Panc1 (cell line): ENCODE results near the gene SLC4A5. TPM values are rescaled to one million over a fixed set of nuclear protein-coding genes. Genes with fewer than 3 reads are reported as not detected.

Experiments
- ATAC-seq: fragments of 200-7000 bp; cut with Tn5 transposase; 2 replicates; pipeline ENCODE4 v1.9.1; 2020; ENCODE audit warnings: mild to moderate bottlenecking, moderate library complexity
- BruUV-seq: library from RNA; stranded (reverse); fragments of 400-500 nt; replicated peaks from 2 replicates; lab custom pipeline; 2021; lab: Mats Ljungman, UMichigan
- CTCF ChIA-PET: fragments of 300-600 bp; sonication (Branson Sonifier 250); formaldehyde crosslinking; loops from one replicate; lab custom pipeline; 2022; ENCODE audit warnings: antibody characterized with exemption; lab: Charles Lee
- POLR2A ChIA-PET: fragments of 300-600 bp; sonication (Branson Sonifier 250); formaldehyde crosslinking; loops from one replicate; lab custom pipeline; 2022; ENCODE audit warnings: antibody characterized with exemption; lab: Charles Lee
- DNase-seq: peaks from one replicate; pipeline ENCODE4 v3.0.0-alpha.2; 2010; ENCODE audit warnings: low read depth, low spot score
- H3K27ac ChIP-seq: 2 replicates; pipeline ENCODE4 v1.5.1; 2011; ENCODE audit warnings: mild to moderate bottlenecking, low read length, inconsistent platforms
- H3K27me3 ChIP-seq: fragments of 200-500 bp; sonication (Bioruptor generic); 2 replicates; pipeline ENCODE4 v1.6.0; 2014; ENCODE audit warnings: low read length, inconsistent platforms; ENCODE audit not compliant: control insufficient read depth, insufficient read depth
- H3K36me3 ChIP-seq: fragments of 200-500 bp; sonication (Bioruptor generic); 2 replicates; pipeline ENCODE4 v1.5.1; 2014; ENCODE audit warnings: inconsistent platforms, mild to moderate bottlenecking, low read length, moderate library complexity; ENCODE audit not compliant: control insufficient read depth, insufficient read depth
- H3K4me1 ChIP-seq: 2 replicates; pipeline ENCODE4 v1.5.1; 2011; ENCODE audit warnings: inconsistent platforms, mild to moderate bottlenecking, low read length, moderate library complexity; ENCODE audit not compliant: control insufficient read depth, insufficient read depth
- H3K4me3 ChIP-seq, 2 experiments: 2 replicates each; pipeline ENCODE4 v1.5.1; 2011 to 2012; ENCODE audit warnings: low read depth in 2 of 2, low read length in 2 of 2, mild to moderate bottlenecking in 2 of 2, inconsistent platforms in 1 of 2, moderate library complexity in 1 of 2
- H3K9me3 ChIP-seq: fragments of 200-500 bp; sonication (Bioruptor generic); 2 replicates; pipeline ENCODE4 v1.5.1; 2014; ENCODE audit warnings: low read depth, mild to moderate bottlenecking, inconsistent platforms, low read length, moderate library complexity; ENCODE audit not compliant: control insufficient read depth, insufficient read depth
- CTCF ChIP-seq: fragments of 450-650 bp; IDR thresholded peaks from 2 replicates; pipeline ENCODE4 v1.5.1; 2017; ENCODE audit warnings: mild to moderate bottlenecking
- POLR2AphosphoS5 ChIP-seq: IDR thresholded peaks from 2 replicates; pipeline ENCODE4 v1.6.1; 2012; ENCODE audit warnings: mild to moderate bottlenecking, low read depth, low read length, moderate library complexity
- SIN3A ChIP-seq: IDR thresholded peaks from 2 replicates; pipeline ENCODE4 v1.6.1; 2012; ENCODE audit warnings: low read depth, mild to moderate bottlenecking, low read length, moderate library complexity, borderline replicate concordance; ENCODE audit not compliant: insufficient read depth
- TCF7L2 ChIP-seq: IDR thresholded peaks from 2 replicates; pipeline ENCODE4 v1.6.1; 2011; ENCODE audit warnings: mild to moderate bottlenecking, low read depth, low read length, inconsistent platforms
- in situ Hi-C: cut with HindIII; loops from 2 replicates; pipeline ENCODE4 v1.10.0; 2016; ENCODE audit warnings: low sequenced_read_pairs, low pct_unique_long_range_greater_than_20kb
- intact Hi-C: fragments of 100-400 bp; cut with micrococcal nuclease; formaldehyde crosslinking; loops from one replicate; pipeline ENCODE4 v1.10.0; 2022; ENCODE audit not compliant: unreplicated experiment
- total RNA-seq: library from RNA; stranded (reverse); gene quantifications from one replicate; pipeline ENCODE4 v1.2.1, GENCODE V29; 2021; ENCODE audit not compliant: unreplicated experiment
- TF ChIP-seq, protein P1 (sequence below), 2 experiments: IDR thresholded peaks; 2 replicates each; pipeline ENCODE4 v1.6.1; 2011 to 2012; ENCODE audit warnings: low read depth in 2 of 2, control low read depth in 1 of 2, low read length in 1 of 2, mild to moderate bottlenecking in 1 of 2, moderate library complexity in 1 of 2; ENCODE audit not compliant: insufficient read depth in 1 of 2

Gene SLC4A5
- total RNA-seq, 1 experiment from 2014 or later, result 1.2 TPM

GRCh38 chr2:74314107-74314506 is 29.1 kb downstream of the SLC4A5 start:
- intact Hi-C loops (no loop called here), in situ Hi-C loops (no loop called here)
- CTCF ChIA-PET, result interaction anchor here (0.6 kb wide), 1 partner anchor 8 kb away, joined by 5 read pairs; no protein-coding TSS in a partner anchor
- no peak for ATAC-seq
- no peaks in the 10 kb centered on the region for H3K4me1 ChIP-seq
- H3K9me3 ChIP-seq, result no peaks in the 10 kb centered on the region
- no TSS peak for BruUV-seq
- POLR2A ChIA-PET, result no interaction called here
- H3K36me3 ChIP-seq, result no peaks in the 10 kb centered on the region
- no peak for DNase-seq
- no peak for TF ChIP-seq POLR2AphosphoS5
- no peak for TF ChIP-seq SIN3A
- TF ChIP-seq CTCF, result no peak
- TF ChIP-seq TCF7L2, result no peak
- TF ChIP-seq, protein P1, sequence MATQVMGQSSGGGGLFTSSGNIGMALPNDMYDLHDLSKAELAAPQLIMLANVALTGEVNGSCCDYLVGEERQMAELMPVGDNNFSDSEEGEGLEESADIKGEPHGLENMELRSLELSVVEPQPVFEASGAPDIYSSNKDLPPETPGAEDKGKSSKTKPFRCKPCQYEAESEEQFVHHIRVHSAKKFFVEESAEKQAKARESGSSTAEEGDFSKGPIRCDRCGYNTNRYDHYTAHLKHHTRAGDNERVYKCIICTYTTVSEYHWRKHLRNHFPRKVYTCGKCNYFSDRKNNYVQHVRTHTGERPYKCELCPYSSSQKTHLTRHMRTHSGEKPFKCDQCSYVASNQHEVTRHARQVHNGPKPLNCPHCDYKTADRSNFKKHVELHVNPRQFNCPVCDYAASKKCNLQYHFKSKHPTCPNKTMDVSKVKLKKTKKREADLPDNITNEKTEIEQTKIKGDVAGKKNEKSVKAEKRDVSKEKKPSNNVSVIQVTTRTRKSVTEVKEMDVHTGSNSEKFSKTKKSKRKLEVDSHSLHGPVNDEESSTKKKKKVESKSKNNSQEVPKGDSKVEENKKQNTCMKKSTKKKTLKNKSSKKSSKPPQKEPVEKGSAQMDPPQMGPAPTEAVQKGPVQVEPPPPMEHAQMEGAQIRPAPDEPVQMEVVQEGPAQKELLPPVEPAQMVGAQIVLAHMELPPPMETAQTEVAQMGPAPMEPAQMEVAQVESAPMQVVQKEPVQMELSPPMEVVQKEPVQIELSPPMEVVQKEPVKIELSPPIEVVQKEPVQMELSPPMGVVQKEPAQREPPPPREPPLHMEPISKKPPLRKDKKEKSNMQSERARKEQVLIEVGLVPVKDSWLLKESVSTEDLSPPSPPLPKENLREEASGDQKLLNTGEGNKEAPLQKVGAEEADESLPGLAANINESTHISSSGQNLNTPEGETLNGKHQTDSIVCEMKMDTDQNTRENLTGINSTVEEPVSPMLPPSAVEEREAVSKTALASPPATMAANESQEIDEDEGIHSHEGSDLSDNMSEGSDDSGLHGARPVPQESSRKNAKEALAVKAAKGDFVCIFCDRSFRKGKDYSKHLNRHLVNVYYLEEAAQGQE (IDR thresholded peaks at IDR 0.05; ENCODE audit: insufficient read depth in 1 of 2, low read depth in 2 of 2, low read length in 1 of 2), result no peak
- H3K27ac ChIP-seq, result no peak overlapping the region
- no peaks in the 10 kb centered on the region; the same call in none of the 2 replicates for H3K27me3 ChIP-seq
- no peak overlapping the region for H3K4me3 ChIP-seq

- intact Hi-C loops, result no loop called here
- Histone ChIP-seq H3K9me3 (no peaks in the 10 kb centered on the region), H3K4me3 (no peak overlapping the region), H3K27me3 (no peaks in the 10 kb centered on the region; the same call in none of the 2 replicates), H3K4me1 (no peaks in the 10 kb centered on the region), H3K36me3 (no peaks in the 10 kb centered on the region), H3K27ac (no peak overlapping the region)
- ATAC-seq (no peak), DNase-seq (no peak)
- TF ChIP-seq CTCF, result no peak; the same call in 1 of the 2 replicates
- TF ChIP-seq SIN3A, result no peak
- TF ChIP-seq POLR2AphosphoS5, result no peak
- TF ChIP-seq, protein P1 (IDR thresholded peaks at IDR 0.05; ENCODE audit: insufficient read depth in 1 of 2, low read depth in 2 of 2, low read length in 1 of 2), result no peak
- no peak for TF ChIP-seq TCF7L2
- ChIA-PET CTCF (no interaction called here), POLR2A (interaction anchor here (0.7 kb wide), 1 partner anchor 84 kb away, joined by 15 read pairs; no protein-coding TSS in a partner anchor)
- in situ Hi-C loops, result no loop called here
- no TSS peak for BruUV-seq
Measured at GRCh38 chr2:74313497-74313896, 29.7 kb downstream of the SLC4A5 start.
